NCI-H2107 treated with DMSO at 0.1 percent for 48 hours (cell line): ENCODE data around the gene PBX1.

Source experiments
- DNase-seq: peaks from one replicate; lab custom pipeline; 2025; ENCODE audit not compliant: unreplicated experiment; lab: John Stamatoyannopoulos, UW

PBX1 gene

GRCh38 chr1:164689672-164690511 lies 130.9 kb downstream of the PBX1 start:
- DNase-seq: no peak

- no peak for DNase-seq
Measured at GRCh38 chr1:164692420-164692819, 133.4 kb downstream of the PBX1 start.

DNA sequence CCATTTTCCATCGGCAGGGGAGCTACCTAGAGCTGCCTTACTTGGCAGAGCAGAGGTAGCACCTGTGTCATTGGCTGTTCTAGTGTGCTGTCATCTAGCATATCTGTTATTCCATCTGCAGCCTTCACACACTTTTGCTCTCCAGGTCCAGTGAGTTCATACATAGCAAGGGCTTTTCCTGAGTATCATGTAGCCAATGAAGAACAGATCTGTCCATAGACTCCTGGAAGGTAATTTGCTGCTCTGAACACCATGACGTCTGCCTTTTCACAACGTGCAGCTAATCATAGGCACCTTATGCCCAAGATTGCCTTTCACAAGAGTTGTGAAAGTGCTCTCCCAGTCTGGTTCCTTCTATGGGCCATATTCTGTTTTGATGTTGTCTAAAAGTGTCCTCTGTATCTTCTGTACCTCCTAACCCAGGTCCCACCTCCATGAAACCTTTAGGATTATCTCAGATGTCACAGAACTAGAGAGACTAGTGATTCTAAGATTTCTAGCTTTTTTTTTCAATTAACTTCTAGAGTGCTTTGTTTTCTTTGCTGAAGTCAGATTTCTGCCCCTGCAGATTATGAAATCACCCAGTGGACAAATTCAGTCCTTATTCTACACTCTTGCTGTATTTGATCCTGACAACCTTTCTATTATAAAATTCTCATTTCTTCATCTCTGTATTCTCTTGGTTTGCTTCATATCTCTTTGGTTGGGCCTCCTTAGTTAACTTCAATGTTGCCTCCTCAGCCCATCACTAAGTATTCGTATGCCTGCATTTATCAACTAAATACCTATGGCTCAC lies 134.8 kb downstream of the PBX1 start:
- DNase-seq: no peak

GRCh38 chr1:164694505-164694904 lies 135.5 kb downstream of the PBX1 start:
- DNase-seq: no peak

GRCh38 chr1:164695956-164696665 lies 137.1 kb downstream of the PBX1 start:
- no peak for DNase-seq

DNA sequence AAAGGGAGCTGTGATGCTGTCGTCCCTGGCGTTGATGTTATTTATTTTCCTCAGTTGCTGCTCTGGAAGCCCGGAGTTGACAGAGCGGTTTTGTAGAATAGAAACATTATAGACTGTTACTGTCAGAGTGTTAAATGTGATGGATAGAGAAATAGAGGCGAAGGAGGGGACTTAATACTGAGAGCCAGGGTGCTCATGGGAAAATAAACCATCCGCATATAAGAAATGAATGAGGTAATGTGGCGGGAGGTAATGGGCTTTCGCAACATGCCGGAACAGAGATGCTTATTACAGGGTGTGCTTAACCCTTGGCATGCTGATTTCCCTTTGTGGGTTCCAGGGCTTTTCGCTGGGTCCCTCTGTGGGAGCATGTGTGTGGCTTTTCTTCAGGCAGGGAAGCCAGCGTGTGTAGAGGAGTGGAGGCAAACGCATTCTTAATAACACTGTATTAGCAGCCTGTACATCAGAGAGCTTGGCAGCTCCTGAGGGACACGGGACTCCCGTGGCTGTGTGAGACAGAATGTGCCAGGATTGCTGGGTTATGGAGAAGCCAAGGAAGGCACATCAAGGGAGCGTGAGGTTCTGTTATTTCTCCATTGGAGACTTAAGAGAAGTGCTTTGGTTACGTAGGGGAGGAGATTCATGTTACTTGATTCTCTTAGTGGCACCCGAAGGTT lies 141.0 kb downstream of the PBX1 start:
- no peak for DNase-seq

- no peak for DNase-seq
Measured at GRCh38 chr1:164700683-164701082, 141.7 kb downstream of the PBX1 start.

DNA sequence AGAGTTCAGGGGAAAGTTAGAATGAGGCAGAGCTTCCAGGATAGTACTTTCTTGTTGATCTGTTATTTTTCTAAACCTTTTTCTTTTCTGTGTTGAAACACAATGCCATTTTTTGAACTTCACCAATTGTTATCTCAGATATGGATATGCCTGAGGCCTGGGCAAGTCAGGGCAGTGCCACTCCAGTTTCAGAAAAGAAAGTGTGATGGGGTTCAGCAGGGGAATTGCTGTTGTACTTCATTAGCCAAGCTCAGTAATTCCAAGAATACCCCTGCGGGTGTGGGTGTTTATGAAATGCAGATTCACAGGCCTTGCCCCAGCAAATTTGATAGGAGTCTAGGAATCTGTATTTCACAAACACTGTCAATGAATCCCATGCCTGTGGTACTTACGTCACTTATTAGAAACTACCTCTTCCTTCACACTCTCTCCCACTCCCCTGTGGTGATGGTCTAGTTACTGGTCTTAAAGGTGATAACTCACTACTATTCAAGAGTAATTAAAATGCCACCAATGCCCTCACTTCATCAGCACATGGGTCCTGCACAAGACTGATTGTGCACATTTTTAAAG lies 142.3 kb downstream of the PBX1 start:
- no peak for DNase-seq

DNA sequence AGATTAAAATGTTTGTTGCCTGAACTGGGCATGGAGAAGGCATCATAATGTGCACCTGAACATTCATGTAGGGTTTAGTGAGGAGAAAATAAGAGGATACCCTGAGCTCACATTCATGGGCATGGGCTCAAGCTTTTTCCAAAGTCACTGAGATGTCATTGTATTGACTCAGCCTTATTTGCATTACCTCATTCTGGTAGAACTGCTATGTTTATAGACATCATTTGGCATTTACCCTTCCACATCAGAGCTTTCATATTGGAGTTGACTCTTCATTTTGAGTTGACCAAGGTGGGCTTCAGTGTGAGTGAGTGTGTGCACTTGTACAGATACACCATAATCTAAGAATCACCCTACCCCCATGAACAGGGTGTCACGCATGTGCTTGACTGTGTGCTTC lies 143.2 kb downstream of the PBX1 start:
- DNase-seq: no peak

DNA sequence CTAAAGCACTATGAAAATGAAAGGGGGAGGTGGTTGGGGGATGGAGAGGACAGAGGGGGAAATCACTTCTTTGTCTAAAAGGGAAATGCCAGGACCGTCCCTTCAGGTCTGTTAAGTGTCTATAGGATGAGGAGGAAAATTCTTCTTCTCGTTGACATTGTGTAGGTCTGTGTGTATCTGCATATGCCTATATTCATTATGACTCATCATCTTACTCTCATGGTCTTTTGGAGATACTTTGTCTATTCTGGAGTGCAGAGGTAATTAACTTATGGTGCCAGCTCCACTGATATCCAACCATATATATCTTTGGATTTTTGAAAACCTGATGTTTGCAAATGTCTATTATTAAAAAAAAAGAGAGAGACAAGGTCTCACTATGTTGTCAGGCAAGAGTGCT lies 143.7 kb downstream of the PBX1 start:
- DNase-seq: no peak

GRCh38 chr1:164703463-164703862 lies 144.5 kb downstream of the PBX1 start:
- no peak for DNase-seq

GRCh38 chr1:164703960-164704411 lies 145.0 kb downstream of the PBX1 start:
- DNase-seq: no peak

DNA sequence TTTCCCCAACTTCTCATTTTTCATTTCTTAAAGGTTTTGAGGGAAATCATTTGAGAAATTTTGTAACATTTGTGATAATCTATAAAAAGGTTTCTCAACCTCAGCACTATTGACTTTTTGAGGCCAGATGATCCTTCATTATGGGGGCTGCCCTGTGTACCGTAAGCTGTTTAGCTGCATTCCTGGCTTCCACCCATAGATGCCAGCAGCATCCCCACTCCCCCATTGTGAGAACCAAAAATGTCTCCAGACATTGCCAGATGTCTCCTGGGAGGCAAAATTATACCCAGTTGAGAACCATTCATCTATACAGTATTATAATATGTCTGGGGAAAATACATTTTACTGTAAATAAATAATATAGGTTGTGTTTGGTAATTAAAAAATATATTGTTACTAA lies 146.0 kb downstream of the PBX1 start:
- DNase-seq: no peak

GRCh38 chr1:164706606-164706987 lies 147.6 kb downstream of the PBX1 start:
- no peak for DNase-seq

DNA sequence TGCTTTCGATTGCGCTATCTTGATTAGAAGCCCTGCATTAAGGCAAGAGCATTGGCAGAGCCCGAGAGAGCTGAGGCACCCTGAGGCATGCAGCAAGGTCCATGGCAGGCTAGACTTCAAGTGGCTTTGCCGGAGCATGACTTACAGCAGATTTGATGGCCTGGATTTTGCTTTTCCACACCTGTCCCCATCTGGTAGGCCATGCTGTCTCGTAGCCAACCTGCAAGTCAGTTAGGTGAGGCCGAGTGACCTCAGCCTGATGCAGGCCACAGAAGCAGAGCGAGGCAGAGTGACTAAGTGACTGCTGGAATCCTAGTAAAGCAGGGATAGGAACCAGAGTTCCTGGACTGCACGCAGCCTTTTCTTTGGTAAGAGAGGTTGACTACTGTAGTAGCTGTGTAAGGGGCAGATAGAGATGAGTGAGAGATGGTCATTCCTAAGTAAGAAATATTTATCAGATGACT lies 148.9 kb downstream of the PBX1 start:
- no peak for DNase-seq

DNA sequence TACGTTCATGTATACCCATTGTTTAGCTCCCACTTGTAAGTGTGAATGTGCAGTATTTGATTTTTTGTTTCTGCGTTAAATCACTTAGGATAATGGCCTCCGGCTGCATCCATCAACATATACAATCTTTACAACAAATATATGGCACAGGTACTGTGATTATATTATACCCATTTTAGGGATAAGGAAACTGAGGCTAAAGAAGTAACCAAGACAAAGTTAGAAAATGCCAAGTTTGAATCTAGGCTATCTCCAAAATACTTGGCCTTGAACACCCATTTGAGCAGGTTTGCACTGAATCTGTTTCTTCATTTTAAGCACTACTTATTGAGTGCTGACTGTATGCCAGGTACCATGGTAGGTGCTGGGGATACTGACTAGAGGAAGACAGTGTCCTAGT lies 149.6 kb downstream of the PBX1 start:
- DNase-seq: no peak

DNA sequence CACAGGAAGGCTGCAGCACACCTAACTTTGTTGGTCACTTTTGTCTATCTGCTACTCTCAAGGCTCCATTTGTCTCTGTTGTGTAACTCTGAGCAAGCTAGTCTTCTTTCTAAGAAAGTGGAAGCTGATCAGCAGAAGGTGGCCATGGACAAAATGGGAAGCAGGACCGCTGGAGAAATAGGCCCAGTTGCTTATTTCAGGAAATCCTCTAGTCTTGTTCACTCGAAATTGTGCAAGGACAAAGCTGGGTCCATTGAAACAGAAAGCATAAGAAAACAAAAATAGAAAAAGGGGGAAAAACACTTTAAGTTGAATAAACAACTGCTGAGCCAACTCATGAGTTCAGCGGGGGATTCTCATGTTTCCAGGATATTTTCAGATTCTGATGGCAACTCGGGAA lies 150.1 kb downstream of the PBX1 start:
- DNase-seq: no peak

GRCh38 chr1:164709541-164710278 lies 150.7 kb downstream of the PBX1 start:
- no peak for DNase-seq

- no peak for DNase-seq
Measured at GRCh38 chr1:164712131-164713036, 153.4 kb downstream of the PBX1 start.
